ENCODE data around the gene DNAJB6.

GRCh38 chr7:157394246-157395191, 57.7 kb downstream of the DNAJB6 start:
- no peak for TF ChIP-seq CTCF (IDR thresholded peaks at IDR 0.05; ENCODE audit: borderline replicate concordance, extremely low read depth, low read length, poor library complexity, severe bottlenecking)
- no peak for TF ChIP-seq EZH2 (IDR thresholded peaks at IDR 0.05; ENCODE audit: borderline replicate concordance, low read depth, low read length, severe bottlenecking)
